ENCODE results near the gene PPM1N. TPM values are rescaled to one million over a fixed set of nuclear protein-coding genes. Genes with fewer than 3 reads are reported as not detected.

Gene PPM1N
- total and polyA plus RNA-seq, 2 of the 13 experiments (the other 11 are each of a cell fraction or from before 2014, with no cell fraction given) = 0.31 to 1.8 TPM

DNA sequence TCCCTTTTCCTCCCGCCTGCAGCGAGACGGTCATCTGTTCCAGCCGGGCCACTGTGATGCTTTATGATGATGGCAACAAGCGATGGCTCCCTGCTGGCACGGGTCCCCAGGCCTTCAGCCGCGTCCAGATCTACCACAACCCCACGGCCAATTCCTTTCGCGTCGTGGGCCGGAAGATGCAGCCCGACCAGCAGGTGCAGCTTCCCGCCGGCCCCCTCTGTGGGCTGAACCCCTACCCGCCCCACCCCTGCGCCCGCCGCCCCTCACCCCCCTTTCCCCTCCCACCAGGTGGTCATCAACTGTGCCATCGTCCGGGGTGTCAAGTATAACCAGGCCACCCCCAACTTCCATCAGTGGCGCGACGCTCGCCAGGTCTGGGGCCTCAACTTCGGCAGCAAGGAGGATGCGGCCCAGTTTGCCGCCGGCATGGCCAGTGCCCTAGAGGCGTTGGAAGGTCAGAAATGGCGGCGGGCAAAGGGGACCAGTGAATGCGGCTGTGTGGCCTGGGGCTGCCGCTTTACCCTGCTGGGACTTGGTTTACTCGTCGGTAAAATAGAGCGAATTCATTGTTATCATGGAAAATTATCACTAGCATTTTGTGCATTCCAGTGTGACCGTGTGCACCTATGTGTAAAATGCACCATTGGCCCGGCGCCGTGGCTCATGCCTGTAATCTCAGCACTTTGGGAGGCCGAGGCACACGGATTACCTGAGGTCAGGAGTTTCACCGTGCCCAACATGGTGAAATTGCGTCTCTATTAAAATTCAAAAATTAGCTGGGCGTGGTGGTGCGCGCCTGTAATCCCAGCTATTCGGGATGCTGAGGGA, 19.6 kb downstream of the PPM1N start (continued):
- TF ChIP-seq, protein P1, sequence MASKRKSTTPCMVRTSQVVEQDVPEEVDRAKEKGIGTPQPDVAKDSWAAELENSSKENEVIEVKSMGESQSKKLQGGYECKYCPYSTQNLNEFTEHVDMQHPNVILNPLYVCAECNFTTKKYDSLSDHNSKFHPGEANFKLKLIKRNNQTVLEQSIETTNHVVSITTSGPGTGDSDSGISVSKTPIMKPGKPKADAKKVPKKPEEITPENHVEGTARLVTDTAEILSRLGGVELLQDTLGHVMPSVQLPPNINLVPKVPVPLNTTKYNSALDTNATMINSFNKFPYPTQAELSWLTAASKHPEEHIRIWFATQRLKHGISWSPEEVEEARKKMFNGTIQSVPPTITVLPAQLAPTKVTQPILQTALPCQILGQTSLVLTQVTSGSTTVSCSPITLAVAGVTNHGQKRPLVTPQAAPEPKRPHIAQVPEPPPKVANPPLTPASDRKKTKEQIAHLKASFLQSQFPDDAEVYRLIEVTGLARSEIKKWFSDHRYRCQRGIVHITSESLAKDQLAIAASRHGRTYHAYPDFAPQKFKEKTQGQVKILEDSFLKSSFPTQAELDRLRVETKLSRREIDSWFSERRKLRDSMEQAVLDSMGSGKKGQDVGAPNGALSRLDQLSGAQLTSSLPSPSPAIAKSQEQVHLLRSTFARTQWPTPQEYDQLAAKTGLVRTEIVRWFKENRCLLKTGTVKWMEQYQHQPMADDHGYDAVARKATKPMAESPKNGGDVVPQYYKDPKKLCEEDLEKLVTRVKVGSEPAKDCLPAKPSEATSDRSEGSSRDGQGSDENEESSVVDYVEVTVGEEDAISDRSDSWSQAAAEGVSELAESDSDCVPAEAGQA (IDR thresholded peaks at IDR 0.05; ENCODE audit: low read depth) = no peak
- TF ChIP-seq, protein P1 (CRISPR knock-in tag; IDR thresholded peaks at IDR 0.05; ENCODE audit: borderline replicate concordance) = no peak
- TF ChIP-seq ZBTB40 (IDR thresholded peaks at IDR 0.05) (no peak), ZBTB40 (CRISPR knock-in tag; IDR thresholded peaks at IDR 0.05) (0 out of 2 replicates have a peak, but pooled peaks have one; percentile 20), SYNCRIP (IDR thresholded peaks at IDR 0.05; ENCODE audit: insufficient read depth, low read depth, low read length) (no peak)
